Peyer's patch (tissue), 4 donors: Measurements from ENCODE around the gene MRPL10. TPM values are rescaled to one million over a fixed set of nuclear protein-coding genes. Genes with fewer than 3 reads are reported as not detected.
"Not testable (repeated sequence)": the region's sequence is repeated elsewhere in the genome, so short reads cannot be mapped to it uniquely, and the experiment has no call there.

Source experiments
- DNase-seq, 3 donors: peaks; one replicate each; pipeline ENCODE4 v3.0.0-alpha.2; 2017 to 2019
- H3K27ac ChIP-seq, 4 donors: fragments of 200-600 bp; sonication (generic); one replicate each; pipeline ENCODE4 v1.5.1; 2016 to 2019
- H3K27me3 ChIP-seq, 2 donors: fragments of 200-600 bp; sonication (generic); one replicate each; pipeline ENCODE4 v1.5.1; 2019
- H3K36me3 ChIP-seq, 3 donors: fragments of 200-600 bp; sonication (generic); one replicate each; pipeline ENCODE4 v1.5.1; 2016 to 2019
- H3K4me1 ChIP-seq, 4 donors: fragments of 200-600 bp; sonication (generic); one replicate each; pipeline ENCODE4 v1.5.1; 2016 to 2019
- H3K4me3 ChIP-seq, 4 donors: fragments of 200-600 bp; sonication (generic); 1 replicate in 3 of 4; 2 replicates in 1 of 4; pipeline ENCODE4 v1.5.1; 2016 to 2019; ENCODE audit warnings: mild to moderate bottlenecking in 1 of 4
- H3K9me3 ChIP-seq, 4 donors: fragments of 200-600 bp; sonication (generic); one replicate each; pipeline ENCODE4 v1.5.1; 2016 to 2019; ENCODE audit warnings: mild to moderate bottlenecking in 1 of 4
- CTCF ChIP-seq, 6 experiments: fragments of 450-650 bp in 4 of 6; fragments of 200-600 bp in 2 of 6; sonication (generic) in 1 of 6; IDR thresholded peaks; one replicate each; pipeline ENCODE4 v1.5.1; 2017 to 2019; ENCODE audit warnings: antibody characterized with exemption in 6 of 6, mild to moderate bottlenecking in 3 of 6, moderate library complexity in 1 of 6
- POLR2A ChIP-seq, 2 donors: fragments of 450-650 bp; IDR thresholded peaks; one replicate each; pipeline ENCODE4 v1.5.1; 2017; ENCODE audit warnings: antibody characterized with exemption in 2 of 2, mild to moderate bottlenecking in 2 of 2, moderate library complexity in 2 of 2
- total RNA-seq, 4 donors: library from RNA; depleted of rRNA; stranded (reverse); fragments of >200 nt; gene quantifications; one replicate each; pipeline ENCODE4 v1.1.0, GENCODE V29; 2016

Gene MRPL10
- total RNA-seq, 4 donors from 2014 or later: 30.5 to 50.4 (median 34.8) TPM

- H3K27me3 ChIP-seq: peaks cover 0 to 8% of the 10 kb centered on the region in 2 donors
These were observed 53.1 kb downstream of the MRPL10 start for GRCh38 chr17:47778184-47778635.

GRCh38 chr17:47776330-47777197 is 54.8 kb downstream of the MRPL10 start:
- Histone ChIP-seq H3K9me3 (no peaks in the 10 kb centered on the region), H3K27ac (no peak overlapping the region), H3K36me3 (no peaks in the 10 kb centered on the region), H3K27me3 (peaks cover 0 to 8% of the 10 kb centered on the region in 2 donors), H3K4me1 (no peaks in the 10 kb centered on the region), H3K4me3 (no peak overlapping the region)
- TF ChIP-seq POLR2A (IDR thresholded peaks at IDR 0.05) (no peak), CTCF (IDR thresholded peaks at IDR 0.05) (peak; percentile 55 to 83 (median 78))
- peak in 1 of 3 donors; percentile 63 for DNase-seq

More at GRCh38 chr17:47778184-47778635, 53.1 kb downstream of the MRPL10 start:
- Histone ChIP-seq H3K36me3 (no peaks in the 10 kb centered on the region), H3K9me3 (no peaks in the 10 kb centered on the region), H3K4me1 (no peaks in the 10 kb centered on the region), H3K27ac (no peak overlapping the region), H3K4me3 (no peak overlapping the region)
- TF ChIP-seq CTCF (IDR thresholded peaks at IDR 0.05) (no peak), POLR2A (IDR thresholded peaks at IDR 0.05) (no peak)
- no peak for DNase-seq

GRCh38 chr17:47774987-47775580 is 56.3 kb downstream of the MRPL10 start:
- H3K9me3 ChIP-seq: no peaks in the 10 kb centered on the region
- no peak overlapping the region for H3K4me3 ChIP-seq
- H3K27ac ChIP-seq: no peak overlapping the region
- no peak for DNase-seq
- TF ChIP-seq CTCF (IDR thresholded peaks at IDR 0.05): no peak
- no peak for TF ChIP-seq POLR2A (IDR thresholded peaks at IDR 0.05)
- no peaks in the 10 kb centered on the region for H3K36me3 ChIP-seq
- no peaks in the 10 kb centered on the region for H3K4me1 ChIP-seq
- peaks cover 0 to 8% of the 10 kb centered on the region in 2 donors for H3K27me3 ChIP-seq

- Histone ChIP-seq H3K4me1 (no peaks in the 10 kb centered on the region), H3K27ac (no peak overlapping the region), H3K9me3 (no peaks in the 10 kb centered on the region), H3K4me3 (no peak overlapping the region), H3K27me3 (peaks cover 0 to 8% of the 10 kb centered on the region in 2 donors), H3K36me3 (no peaks in the 10 kb centered on the region)
- TF ChIP-seq CTCF (IDR thresholded peaks at IDR 0.05) (no peak), POLR2A (IDR thresholded peaks at IDR 0.05) (no peak)
- no peak for DNase-seq
These were observed 57.0 kb downstream of the MRPL10 start for GRCh38 chr17:47774331-47774730.

GRCh38 chr17:47773649-47774048 is 57.7 kb downstream of the MRPL10 start:
- not testable (repeated sequence) for H3K27me3 ChIP-seq, H3K36me3 ChIP-seq, H3K4me3 ChIP-seq

More at GRCh38 chr17:47773649-47774048, 57.7 kb downstream of the MRPL10 start:
- H3K9me3 ChIP-seq, DNase-seq, H3K27ac ChIP-seq, H3K4me1 ChIP-seq: not testable (repeated sequence)

Other genes with a start within 250 kb of the MRPL10 start
- 100 to 1,000 TPM in 3 of 4 donors, 10 to 100 TPM in 1; 72.3 to 276 (median 135) TPM for gene KPNB1, start 181.6 kb downstream of the MRPL10 start, total RNA-seq
- gene TBKBP1, start 137.4 kb downstream of the MRPL10 start, total RNA-seq: 10 to 100 TPM in 1 of 4 donors, 1 to 10 TPM in 3; 3.0 to 23.1 (median 5.2) TPM
- under 1 TPM in 3 of 4 donors, not detected in 1; 0.53 to 0.85 (median 0.67) TPM for gene TBX21, start 98.3 kb downstream of the MRPL10 start, total RNA-seq
- gene OSBPL7, start 9.7 kb downstream of the MRPL10 start, total RNA-seq: 100 to 1,000 TPM in 1 of 4 donors, 10 to 100 TPM in 3; 31.4 to 104 (median 70.9) TPM
- gene LRRC46, start 129 bp upstream of the MRPL10 start, total RNA-seq: under 1 TPM in 1 of 4 donors, not detected in 3; 0.40 TPM
- 100 to 1,000 TPM in 2 of 4 donors, 10 to 100 TPM in 2; 56.2 to 126 (median 86.9) TPM for gene SCRN2, start 9.7 kb upstream of the MRPL10 start, total RNA-seq
- gene SP6, start 19.6 kb upstream of the MRPL10 start, total RNA-seq: 10 to 100 TPM in 2 of 4 donors, 1 to 10 TPM in 2; 3.3 to 27.0 (median 16.6) TPM
- gene SP2, start 64.7 kb upstream of the MRPL10 start, total RNA-seq: 10 to 100 TPM in 3 of 4 donors, 1 to 10 TPM in 1; 8.6 to 29.7 (median 16.6) TPM
- 100 to 1,000 TPM in 1 of 4 donors, 10 to 100 TPM in 3; 23.9 to 103 (median 64.6) TPM for gene PNPO, start 110.0 kb upstream of the MRPL10 start, total RNA-seq
- gene PRR15L, start 126.3 kb upstream of the MRPL10 start, total RNA-seq: 100 to 1,000 TPM in 3 of 4 donors, 10 to 100 TPM in 1; 88.3 to 358 (median 288) TPM
- 1,000 to 10,000 TPM in 1 of 4 donors, 100 to 1,000 TPM in 3; 198 to 1,062 (median 553) TPM for gene CDK5RAP3, start 139.6 kb upstream of the MRPL10 start, total RNA-seq
- gene COPZ2, start 206.3 kb upstream of the MRPL10 start, total RNA-seq: 10 to 100 TPM in 2 of 4 donors, 1 to 10 TPM in 2; 2.2 to 27.2 (median 7.0) TPM
- 100 to 1,000 TPM in 3 of 4 donors, 10 to 100 TPM in 1; 89.1 to 228 (median 217) TPM for gene NFE2L1, start 216.8 kb upstream of the MRPL10 start, total RNA-seq